H1 (cell line): Measurements from ENCODE around the gene EYA4.

ENCODE experiments used
- CHD2 ChIP-seq: IDR thresholded peaks from 2 replicates; pipeline ENCODE4 v1.6.1; 2012; ENCODE audit warnings: low read length, improper control_type of control experiment
- EZH2 ChIP-seq: fragments of 200-600 bp; sonication (generic); IDR thresholded peaks from 2 replicates; pipeline ENCODE4 v1.7.1; 2012; ENCODE audit warnings: low read depth, mild to moderate bottlenecking, moderate library complexity, low read length, inconsistent platforms; ENCODE audit not compliant: severe bottlenecking
- FOSL1 ChIP-seq: IDR thresholded peaks from 2 replicates; pipeline ENCODE4 v1.6.1; 2011; ENCODE audit warnings: mild to moderate bottlenecking, low read depth, low read length, moderate library complexity; ENCODE audit not compliant: insufficient read depth
- GABPA ChIP-seq: IDR thresholded peaks from 2 replicates; pipeline ENCODE4 v1.6.1; 2011; ENCODE audit warnings: mild to moderate bottlenecking, low read length, moderate library complexity, borderline replicate concordance; ENCODE audit not compliant: insufficient read depth
- KDM5A ChIP-seq: fragments of 200-600 bp; IDR thresholded peaks from 2 replicates; pipeline ENCODE4 v1.7.1; 2012; ENCODE audit warnings: mild to moderate bottlenecking, low read length, inconsistent platforms, mixed read lengths
- NANOG ChIP-seq: IDR thresholded peaks from 2 replicates; pipeline ENCODE4 v1.6.1; 2011; ENCODE audit warnings: low read length, low read depth, mild to moderate bottlenecking, inconsistent platforms; ENCODE audit not compliant: insufficient read depth, poor library complexity, severe bottlenecking
- POLR2A ChIP-seq, 2 experiments: IDR thresholded peaks; 1 replicate in 1 of 2; 2 replicates in 1 of 2; pipeline ENCODE4 v1.6.1; 2011; ENCODE audit warnings: low read depth in 2 of 2, low read length in 2 of 2, mild to moderate bottlenecking in 2 of 2; ENCODE audit errors: control extremely low read depth in 1 of 2
- RFX5 ChIP-seq: IDR thresholded peaks from 2 replicates; pipeline ENCODE4 v1.6.1; 2011; ENCODE audit warnings: low read depth, low read length, improper control_type of control experiment, borderline replicate concordance
- TCF12 ChIP-seq: IDR thresholded peaks from 2 replicates; pipeline ENCODE4 v1.6.1; 2011; ENCODE audit warnings: low read depth, mild to moderate bottlenecking, low read length
- YY1 ChIP-seq: IDR thresholded peaks from 2 replicates; pipeline ENCODE4 v1.6.1; 2011; ENCODE audit warnings: low read depth, mild to moderate bottlenecking, low read length
- TF ChIP-seq, protein P1 (sequence below), 3 experiments: IDR thresholded peaks; 1 replicate in 2 of 3; 2 replicates in 1 of 3; pipeline versions ENCODE4 v1.5.1 to v1.6.1; 2011; ENCODE audit warnings: low read length in 3 of 3, mild to moderate bottlenecking in 3 of 3, inconsistent platforms in 2 of 3, low read depth in 1 of 3, moderate library complexity in 1 of 3; ENCODE audit not compliant: insufficient read depth in 1 of 3; ENCODE audit errors: control extremely low read depth in 1 of 3

GRCh38 chr6:133463790-133464189 is 222.6 kb downstream of the EYA4 start:
- TF ChIP-seq EZH2 (no peak), GABPA (no peak), KDM5A (no peak), POLR2A (IDR thresholded peaks at IDR 0.05; ENCODE audit: control extremely low read depth in 1 of 2, low read depth in 2 of 2, low read length in 2 of 2) (no peak), FOSL1 (no peak), YY1 (no peak), NANOG (no peak), TCF12 (no peak), RFX5 (no peak), CHD2 (no peak)
- TF ChIP-seq, protein P1, sequence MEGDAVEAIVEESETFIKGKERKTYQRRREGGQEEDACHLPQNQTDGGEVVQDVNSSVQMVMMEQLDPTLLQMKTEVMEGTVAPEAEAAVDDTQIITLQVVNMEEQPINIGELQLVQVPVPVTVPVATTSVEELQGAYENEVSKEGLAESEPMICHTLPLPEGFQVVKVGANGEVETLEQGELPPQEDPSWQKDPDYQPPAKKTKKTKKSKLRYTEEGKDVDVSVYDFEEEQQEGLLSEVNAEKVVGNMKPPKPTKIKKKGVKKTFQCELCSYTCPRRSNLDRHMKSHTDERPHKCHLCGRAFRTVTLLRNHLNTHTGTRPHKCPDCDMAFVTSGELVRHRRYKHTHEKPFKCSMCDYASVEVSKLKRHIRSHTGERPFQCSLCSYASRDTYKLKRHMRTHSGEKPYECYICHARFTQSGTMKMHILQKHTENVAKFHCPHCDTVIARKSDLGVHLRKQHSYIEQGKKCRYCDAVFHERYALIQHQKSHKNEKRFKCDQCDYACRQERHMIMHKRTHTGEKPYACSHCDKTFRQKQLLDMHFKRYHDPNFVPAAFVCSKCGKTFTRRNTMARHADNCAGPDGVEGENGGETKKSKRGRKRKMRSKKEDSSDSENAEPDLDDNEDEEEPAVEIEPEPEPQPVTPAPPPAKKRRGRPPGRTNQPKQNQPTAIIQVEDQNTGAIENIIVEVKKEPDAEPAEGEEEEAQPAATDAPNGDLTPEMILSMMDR (IDR thresholded peaks at IDR 0.05; ENCODE audit: control extremely low read depth in 1 of 3, insufficient read depth in 1 of 3, low read depth in 1 of 3, low read length in 3 of 3) = no peak
